HG03521 (cell line): ENCODE results near the gene PIK3C2B.

Source experiments
- ATAC-seq: cut with Tn5 transposase; IDR thresholded peaks from one replicate; pipeline ENCODE4 v1.9.1; 2021; ENCODE audit warnings: mild to moderate bottlenecking, moderate library complexity; ENCODE audit not compliant: unreplicated experiment

PIK3C2B gene

GRCh38 chr1:204461331-204462228, 33.0 kb downstream of the PIK3C2B start:
- ATAC-seq, result no peak

DNA sequence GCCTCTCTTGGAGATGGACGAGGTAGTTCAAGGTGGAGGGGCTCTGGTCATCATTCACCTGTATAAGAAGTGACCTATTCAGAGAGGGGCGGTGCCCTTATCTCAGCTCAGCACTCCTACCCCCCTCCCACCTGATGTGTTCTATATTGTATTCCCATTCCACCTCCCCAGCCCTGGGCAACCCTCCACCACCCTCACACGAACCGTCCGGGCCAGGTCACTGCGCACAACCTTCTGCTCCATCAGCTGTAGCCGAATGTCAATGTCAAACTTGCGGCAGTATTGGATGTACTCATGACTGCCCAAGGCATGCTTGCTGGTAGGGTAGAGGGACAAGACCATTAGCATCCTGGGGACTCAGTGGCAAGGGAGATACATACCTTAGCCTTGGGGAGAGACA, 34.3 kb downstream of the PIK3C2B start:
- ATAC-seq, result no peak

DNA sequence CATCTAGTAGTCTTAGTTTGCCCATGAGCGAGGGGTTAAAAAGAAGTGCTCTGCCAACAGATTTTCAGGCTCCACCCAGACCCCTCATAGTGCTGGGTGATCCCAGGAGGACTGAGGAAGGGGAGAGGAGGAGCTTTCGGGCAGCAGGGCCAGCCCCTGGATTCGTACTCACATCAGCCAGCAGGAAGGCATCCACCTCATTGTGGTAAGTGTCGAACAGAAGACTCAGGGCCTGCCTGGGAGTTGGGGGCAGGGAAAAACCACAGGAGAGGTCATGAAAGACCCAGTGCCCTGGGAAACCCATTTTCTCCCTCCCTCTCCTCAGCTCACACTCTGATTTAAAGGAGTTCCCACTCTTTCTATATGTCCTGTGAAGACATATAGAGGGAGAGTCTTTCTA, 34.9 kb downstream of the PIK3C2B start:
- no peak for ATAC-seq

GRCh38 chr1:204457666-204458065, 36.9 kb downstream of the PIK3C2B start:
- ATAC-seq, result no peak

GRCh38 chr1:204456826-204457442, 37.7 kb downstream of the PIK3C2B start:
- ATAC-seq, result no peak

DNA sequence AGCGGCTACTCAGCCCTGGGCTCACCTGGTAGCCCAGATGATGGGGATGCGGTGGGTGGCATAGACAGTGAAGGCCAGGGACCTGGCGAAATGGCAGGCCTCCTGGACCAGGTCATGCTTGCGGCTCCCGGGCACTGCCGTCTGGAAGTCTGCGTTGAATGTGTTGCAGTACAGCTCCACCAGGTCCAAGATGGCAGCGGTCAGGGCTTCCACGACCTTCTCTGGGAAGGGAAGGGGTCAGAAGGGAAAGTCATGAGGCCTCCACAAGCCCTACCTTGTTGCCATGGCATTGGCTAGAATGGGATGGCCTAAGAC, 38.8 kb downstream of the PIK3C2B start:
- no peak for ATAC-seq

GRCh38 chr1:204455063-204455830, 39.4 kb downstream of the PIK3C2B start:
- no peak for ATAC-seq

GRCh38 chr1:204454476-204454875, 40.1 kb downstream of the PIK3C2B start:
- no peak for ATAC-seq

GRCh38 chr1:204453141-204453772, 41.3 kb downstream of the PIK3C2B start:
- ATAC-seq, result peak; percentile 66

GRCh38 chr1:204451352-204452124, 43.1 kb downstream of the PIK3C2B start:
- ATAC-seq, result no peak

DNA sequence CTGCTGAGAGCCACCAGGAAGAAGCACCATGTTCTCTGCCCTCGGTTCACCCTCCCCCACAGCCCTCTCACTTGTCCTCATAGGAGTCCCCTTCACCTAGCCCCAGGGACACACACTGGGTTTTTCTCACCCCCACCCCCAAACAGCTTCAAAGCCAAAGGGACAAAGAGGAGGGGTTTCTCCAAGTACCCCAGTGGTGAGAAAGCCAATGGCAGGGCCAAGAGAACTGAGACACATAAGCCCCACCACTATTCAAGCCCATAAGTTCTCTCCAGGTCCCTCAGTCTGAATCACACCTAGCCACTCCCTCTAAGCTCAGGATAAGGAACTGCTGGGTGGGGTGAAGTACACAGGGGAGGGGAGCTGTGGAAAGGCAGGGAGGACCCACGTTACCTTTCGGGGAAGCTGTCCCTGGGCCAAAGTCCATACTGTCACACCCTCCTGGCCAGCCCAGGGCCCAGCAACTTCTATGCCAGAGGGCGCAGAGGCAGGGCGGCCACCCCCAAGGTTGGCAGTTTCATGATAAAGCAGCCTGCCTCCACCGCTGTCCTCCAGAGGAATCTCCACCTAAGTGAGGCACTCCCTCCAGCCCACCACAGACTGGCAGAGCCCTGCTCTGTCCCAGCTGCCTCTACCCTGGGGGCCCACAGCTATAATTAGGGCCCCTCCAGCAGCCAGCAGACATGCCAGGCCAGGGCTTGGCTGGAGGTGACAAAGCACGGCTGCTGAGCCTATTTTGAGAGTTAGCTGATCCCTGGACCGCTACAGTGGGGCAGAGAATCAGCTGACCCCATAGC, 43.9 kb downstream of the PIK3C2B start:
- no peak for ATAC-seq

DNA sequence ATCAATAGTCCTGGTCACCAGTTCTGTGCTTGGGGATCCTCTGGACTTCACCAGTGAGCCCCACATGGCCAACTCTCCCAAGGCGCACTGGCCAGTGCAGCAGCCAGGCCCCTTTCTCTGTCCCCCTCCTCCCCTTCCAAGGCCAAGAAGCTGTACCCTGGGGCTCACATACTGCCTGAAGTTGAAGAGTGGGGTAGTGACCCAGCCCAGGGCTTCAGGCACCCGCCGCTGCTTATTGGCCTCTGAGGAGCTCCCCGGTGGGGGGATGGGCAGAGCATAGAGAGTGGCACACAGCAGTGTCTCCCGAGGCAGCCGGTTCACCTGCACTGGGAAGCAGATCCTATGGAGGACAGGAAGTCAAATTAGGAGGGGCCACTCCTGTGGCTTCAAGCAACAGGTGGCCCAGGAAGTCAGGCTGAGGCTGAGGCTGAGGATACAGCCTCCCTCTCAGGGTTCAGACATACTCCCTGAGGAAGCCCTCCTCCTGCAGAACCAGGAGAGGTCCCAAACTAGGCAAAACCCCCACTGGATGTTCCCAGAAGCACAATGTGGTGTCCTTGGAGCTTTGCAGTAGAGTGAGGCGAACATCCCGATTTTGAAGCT, 44.8 kb downstream of the PIK3C2B start:
- no peak for ATAC-seq

DNA sequence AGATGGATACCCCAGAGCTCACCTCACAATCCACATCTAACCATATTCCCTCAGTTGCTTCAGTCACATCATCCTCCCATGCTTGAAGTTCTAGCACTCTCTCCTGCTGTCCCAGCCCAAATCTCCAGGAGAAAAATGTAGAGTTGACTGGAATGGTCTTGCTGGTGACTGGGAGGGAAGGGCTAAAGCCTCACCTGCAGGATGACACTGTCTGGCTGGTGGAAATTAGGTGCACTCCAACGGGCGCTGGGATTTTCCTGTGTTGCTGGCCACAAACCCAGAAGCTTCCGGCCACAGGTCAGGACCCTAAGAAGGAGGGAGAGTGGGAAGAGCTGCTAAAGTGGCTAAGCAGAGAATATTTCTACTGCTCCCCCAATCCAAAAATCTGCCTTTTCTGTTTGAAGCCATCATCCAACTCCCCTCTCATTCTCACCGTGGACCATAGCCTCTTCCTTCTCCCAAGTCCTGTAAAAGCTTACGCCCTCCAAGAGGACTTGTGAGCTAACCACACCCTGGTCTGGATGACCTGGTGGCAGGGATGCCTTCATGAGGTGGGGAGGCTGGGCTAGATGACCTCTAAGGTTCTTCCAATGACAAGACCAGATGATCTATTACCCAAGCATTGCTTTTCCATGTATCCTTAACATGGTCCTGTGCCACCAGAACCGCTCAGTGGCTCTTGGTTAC, 45.5 kb downstream of the PIK3C2B start:
- ATAC-seq, result no peak

- no peak for ATAC-seq
Observed at GRCh38 chr1:204448344-204448964, 46.2 kb downstream of the PIK3C2B start.

GRCh38 chr1:204447736-204448135, 46.9 kb downstream of the PIK3C2B start:
- ATAC-seq, result no peak

DNA sequence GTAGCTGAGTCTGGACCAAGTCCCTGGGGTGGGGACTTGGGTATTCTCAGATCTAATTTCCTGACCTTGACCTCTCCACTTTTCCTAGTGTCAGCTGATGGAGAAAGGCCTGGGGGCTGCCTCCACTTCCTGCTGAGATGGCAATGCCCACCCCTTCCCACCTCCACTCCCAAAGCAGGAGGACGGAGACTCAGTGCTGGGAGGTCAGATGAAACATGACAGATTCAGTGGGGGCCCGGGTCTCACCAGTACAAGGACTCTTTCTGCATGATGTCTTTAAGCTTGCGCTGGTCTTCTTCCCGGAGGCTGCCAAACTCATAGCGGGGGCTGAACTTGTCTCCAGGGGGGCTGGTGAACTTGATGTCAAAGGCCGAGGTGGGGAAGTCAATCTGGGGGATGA, 47.4 kb downstream of the PIK3C2B start:
- no peak for ATAC-seq

DNA sequence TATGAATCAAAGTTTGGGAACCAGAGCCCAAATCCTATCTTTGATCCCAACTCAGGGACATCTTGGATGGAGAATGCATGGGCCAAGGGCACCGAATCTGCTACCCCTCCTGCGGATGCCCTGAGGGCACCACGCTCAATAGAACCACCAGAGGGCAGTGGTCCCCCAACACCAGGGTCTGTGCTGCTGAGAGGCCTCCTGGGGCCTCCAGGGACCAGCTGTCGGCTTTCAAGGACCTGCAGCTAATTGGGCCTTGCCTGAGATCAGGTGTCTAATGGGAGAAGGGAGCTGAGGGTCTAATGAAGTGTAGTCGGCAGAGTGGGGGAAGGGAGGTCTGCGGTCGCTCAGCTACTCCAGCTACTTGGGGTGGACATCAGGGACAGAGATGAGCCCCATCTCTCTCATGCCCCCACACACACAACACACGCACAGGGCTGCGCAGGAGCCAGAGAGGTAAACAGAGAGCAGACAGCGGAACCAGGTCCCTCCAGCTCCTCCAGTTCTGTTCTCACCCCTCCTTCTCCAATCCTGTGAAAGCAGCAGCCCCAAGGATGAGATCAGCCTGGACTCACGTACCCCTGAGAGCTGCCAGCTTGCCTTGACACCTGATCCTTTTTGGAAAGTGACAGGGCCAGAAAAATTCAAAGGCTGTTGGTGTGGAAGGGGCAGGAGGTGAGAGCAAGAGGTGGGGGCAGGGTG, 48.0 kb downstream of the PIK3C2B start:
- ATAC-seq, result peak; percentile 66
